Panc1 (cell line): ENCODE measurements around the gene HELZ. TPM values are rescaled to one million over a fixed set of nuclear protein-coding genes. Genes with fewer than 3 reads are reported as not detected.
"Not testable (repeated sequence)": the region's sequence is repeated elsewhere in the genome, so short reads cannot be mapped to it uniquely, and the experiment has no call there.

Experiments used
- ATAC-seq: fragments of 200-7000 bp; cut with Tn5 transposase; 2 replicates; pipeline ENCODE4 v1.9.1; 2020; ENCODE audit warnings: mild to moderate bottlenecking, moderate library complexity
- BruUV-seq: library from RNA; stranded (reverse); fragments of 400-500 nt; replicated peaks from 2 replicates; lab custom pipeline; 2021; lab: Mats Ljungman, UMichigan
- CTCF ChIA-PET: fragments of 300-600 bp; sonication (Branson Sonifier 250); formaldehyde crosslinking; loops from one replicate; lab custom pipeline; 2022; ENCODE audit warnings: antibody characterized with exemption; lab: Charles Lee
- POLR2A ChIA-PET: fragments of 300-600 bp; sonication (Branson Sonifier 250); formaldehyde crosslinking; loops from one replicate; lab custom pipeline; 2022; ENCODE audit warnings: antibody characterized with exemption; lab: Charles Lee
- DNase-seq: peaks from one replicate; pipeline ENCODE4 v3.0.0-alpha.2; 2010; ENCODE audit warnings: low read depth, low spot score
- H3K27ac ChIP-seq: 2 replicates; pipeline ENCODE4 v1.5.1; 2011; ENCODE audit warnings: mild to moderate bottlenecking, low read length, inconsistent platforms
- H3K27me3 ChIP-seq: fragments of 200-500 bp; sonication (Bioruptor generic); 2 replicates; pipeline ENCODE4 v1.6.0; 2014; ENCODE audit warnings: low read length, inconsistent platforms; ENCODE audit not compliant: control insufficient read depth, insufficient read depth
- H3K36me3 ChIP-seq: fragments of 200-500 bp; sonication (Bioruptor generic); 2 replicates; pipeline ENCODE4 v1.5.1; 2014; ENCODE audit warnings: inconsistent platforms, mild to moderate bottlenecking, low read length, moderate library complexity; ENCODE audit not compliant: control insufficient read depth, insufficient read depth
- H3K4me1 ChIP-seq: 2 replicates; pipeline ENCODE4 v1.5.1; 2011; ENCODE audit warnings: inconsistent platforms, mild to moderate bottlenecking, low read length, moderate library complexity; ENCODE audit not compliant: control insufficient read depth, insufficient read depth
- H3K4me3 ChIP-seq, 2 experiments: 2 replicates each; pipeline ENCODE4 v1.5.1; 2011 to 2012; ENCODE audit warnings: low read depth in 2 of 2, low read length in 2 of 2, mild to moderate bottlenecking in 2 of 2, inconsistent platforms in 1 of 2, moderate library complexity in 1 of 2
- H3K9me3 ChIP-seq: fragments of 200-500 bp; sonication (Bioruptor generic); 2 replicates; pipeline ENCODE4 v1.5.1; 2014; ENCODE audit warnings: low read depth, mild to moderate bottlenecking, inconsistent platforms, low read length, moderate library complexity; ENCODE audit not compliant: control insufficient read depth, insufficient read depth
- CTCF ChIP-seq: fragments of 450-650 bp; IDR thresholded peaks from 2 replicates; pipeline ENCODE4 v1.5.1; 2017; ENCODE audit warnings: mild to moderate bottlenecking
- POLR2AphosphoS5 ChIP-seq: IDR thresholded peaks from 2 replicates; pipeline ENCODE4 v1.6.1; 2012; ENCODE audit warnings: mild to moderate bottlenecking, low read depth, low read length, moderate library complexity
- REST ChIP-seq, 2 experiments: IDR thresholded peaks; 2 replicates each; pipeline ENCODE4 v1.6.1; 2011 to 2012; ENCODE audit warnings: low read depth in 2 of 2, control low read depth in 1 of 2, low read length in 1 of 2, mild to moderate bottlenecking in 1 of 2, moderate library complexity in 1 of 2; ENCODE audit not compliant: insufficient read depth in 1 of 2
- SIN3A ChIP-seq: IDR thresholded peaks from 2 replicates; pipeline ENCODE4 v1.6.1; 2012; ENCODE audit warnings: low read depth, mild to moderate bottlenecking, low read length, moderate library complexity, borderline replicate concordance; ENCODE audit not compliant: insufficient read depth
- TCF7L2 ChIP-seq: IDR thresholded peaks from 2 replicates; pipeline ENCODE4 v1.6.1; 2011; ENCODE audit warnings: mild to moderate bottlenecking, low read depth, low read length, inconsistent platforms
- in situ Hi-C: cut with HindIII; loops from 2 replicates; pipeline ENCODE4 v1.10.0; 2016; ENCODE audit warnings: low sequenced_read_pairs, low pct_unique_long_range_greater_than_20kb
- intact Hi-C: fragments of 100-400 bp; cut with micrococcal nuclease; formaldehyde crosslinking; loops from one replicate; pipeline ENCODE4 v1.10.0; 2022; ENCODE audit not compliant: unreplicated experiment
- total RNA-seq: library from RNA; stranded (reverse); gene quantifications from one replicate; pipeline ENCODE4 v1.2.1, GENCODE V29; 2021; ENCODE audit not compliant: unreplicated experiment

Gene HELZ
- total RNA-seq, 1 experiment from 2014 or later: 15.0 TPM

- ATAC-seq (no peak), DNase-seq (no peak)
- no peak overlapping the region for H3K27ac ChIP-seq
- BruUV-seq: no TSS peak
- intact Hi-C loops (no loop called here), in situ Hi-C loops (no loop called here)
- no peaks in the 10 kb centered on the region for H3K9me3 ChIP-seq
- H3K4me3 ChIP-seq: no peak overlapping the region
- TF ChIP-seq CTCF (no peak), TCF7L2 (no peak), SIN3A (no peak), POLR2AphosphoS5 (no peak), REST (IDR thresholded peaks at IDR 0.05; ENCODE audit: insufficient read depth in 1 of 2, low read depth in 2 of 2, low read length in 1 of 2) (no peak)
- POLR2A ChIA-PET: no interaction called here
- H3K27me3 ChIP-seq: no peaks in the 10 kb centered on the region
- CTCF ChIA-PET: no interaction called here
- no peaks in the 10 kb centered on the region for H3K4me1 ChIP-seq
- H3K36me3 ChIP-seq: no peaks in the 10 kb centered on the region
Observed at GRCh38 chr17:67290244-67290643, 45.2 kb upstream of the HELZ start.

GRCh38 chr17:67289181-67289876 lies 44.3 kb upstream of the HELZ start:
- Histone ChIP-seq H3K4me1 (no peaks in the 10 kb centered on the region), H3K9me3 (no peaks in the 10 kb centered on the region), H3K4me3 (no peak overlapping the region), H3K36me3 (no peaks in the 10 kb centered on the region), H3K27ac (no peak overlapping the region), H3K27me3 (no peaks in the 10 kb centered on the region)
- TF ChIP-seq SIN3A (no peak), POLR2AphosphoS5 (no peak), CTCF (no peak), TCF7L2 (no peak), REST (IDR thresholded peaks at IDR 0.05; ENCODE audit: insufficient read depth in 1 of 2, low read depth in 2 of 2, low read length in 1 of 2) (no peak)
- in situ Hi-C loops (no loop called here), intact Hi-C loops (no loop called here)
- BruUV-seq: no TSS peak
- DNase-seq (no peak), ATAC-seq (no peak)
- ChIA-PET POLR2A (interaction anchor here (0.6 kb wide), 1 partner anchor 13 kb away, joined by 3 read pairs; no protein-coding TSS in a partner anchor), CTCF (interaction anchor here (0.6 to 0.7 kb wide), 3 partner anchors 197 to 1608 kb away, joined by 3 to 4 read pairs (median 3); no protein-coding TSS in a partner anchor)

GRCh38 chr17:67286826-67287225 lies 41.8 kb upstream of the HELZ start:
- H3K4me3 ChIP-seq, H3K27ac ChIP-seq, ATAC-seq, DNase-seq, CTCF ChIA-PET, H3K27me3 ChIP-seq, H3K4me1 ChIP-seq, H3K9me3 ChIP-seq, H3K36me3 ChIP-seq, in situ Hi-C loops, BruUV-seq, intact Hi-C loops: not testable (repeated sequence)
- POLR2A ChIA-PET: interaction anchor here (0.6 kb wide), 1 partner anchor 14 kb away, joined by 3 read pairs; no protein-coding TSS in a partner anchor
